Astrocyte of the spinal cord (primary cell): ENCODE data around the gene SBSN.

Source experiments
- DNase-seq: peaks from one replicate; pipeline ENCODE4 v3.0.0; 2011; ENCODE audit warnings: low read depth, low spot score
- H3K4me3 ChIP-seq: 2 replicates; pipeline ENCODE4 v1.5.1; 2011; ENCODE audit warnings: low read depth, mild to moderate bottlenecking, low read length, moderate library complexity
- in situ Hi-C: cut with HindIII; loops from 2 replicates; pipeline ENCODE4 v1.10.0; 2017; ENCODE audit warnings: low sequenced_read_pairs
- TF ChIP-seq, protein P1 (sequence below): IDR thresholded peaks from 2 replicates; pipeline ENCODE4 v1.5.1; 2012; ENCODE audit warnings: low read depth, mild to moderate bottlenecking, low read length, inconsistent platforms

Gene SBSN, protein sequence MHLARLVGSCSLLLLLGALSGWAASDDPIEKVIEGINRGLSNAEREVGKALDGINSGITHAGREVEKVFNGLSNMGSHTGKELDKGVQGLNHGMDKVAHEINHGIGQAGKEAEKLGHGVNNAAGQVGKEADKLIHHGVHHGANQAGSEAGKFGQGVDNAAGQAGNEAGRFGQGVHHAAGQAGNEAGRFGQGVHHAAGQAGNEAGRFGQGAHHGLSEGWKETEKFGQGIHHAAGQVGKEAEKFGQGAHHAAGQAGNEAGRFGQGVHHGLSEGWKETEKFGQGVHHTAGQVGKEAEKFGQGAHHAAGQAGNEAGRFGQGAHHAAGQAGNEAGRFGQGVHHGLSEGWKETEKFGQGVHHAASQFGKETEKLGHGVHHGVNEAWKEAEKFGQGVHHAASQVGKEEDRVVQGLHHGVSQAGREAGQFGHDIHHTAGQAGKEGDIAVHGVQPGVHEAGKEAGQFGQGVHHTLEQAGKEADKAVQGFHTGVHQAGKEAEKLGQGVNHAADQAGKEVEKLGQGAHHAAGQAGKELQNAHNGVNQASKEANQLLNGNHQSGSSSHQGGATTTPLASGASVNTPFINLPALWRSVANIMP

DNA sequence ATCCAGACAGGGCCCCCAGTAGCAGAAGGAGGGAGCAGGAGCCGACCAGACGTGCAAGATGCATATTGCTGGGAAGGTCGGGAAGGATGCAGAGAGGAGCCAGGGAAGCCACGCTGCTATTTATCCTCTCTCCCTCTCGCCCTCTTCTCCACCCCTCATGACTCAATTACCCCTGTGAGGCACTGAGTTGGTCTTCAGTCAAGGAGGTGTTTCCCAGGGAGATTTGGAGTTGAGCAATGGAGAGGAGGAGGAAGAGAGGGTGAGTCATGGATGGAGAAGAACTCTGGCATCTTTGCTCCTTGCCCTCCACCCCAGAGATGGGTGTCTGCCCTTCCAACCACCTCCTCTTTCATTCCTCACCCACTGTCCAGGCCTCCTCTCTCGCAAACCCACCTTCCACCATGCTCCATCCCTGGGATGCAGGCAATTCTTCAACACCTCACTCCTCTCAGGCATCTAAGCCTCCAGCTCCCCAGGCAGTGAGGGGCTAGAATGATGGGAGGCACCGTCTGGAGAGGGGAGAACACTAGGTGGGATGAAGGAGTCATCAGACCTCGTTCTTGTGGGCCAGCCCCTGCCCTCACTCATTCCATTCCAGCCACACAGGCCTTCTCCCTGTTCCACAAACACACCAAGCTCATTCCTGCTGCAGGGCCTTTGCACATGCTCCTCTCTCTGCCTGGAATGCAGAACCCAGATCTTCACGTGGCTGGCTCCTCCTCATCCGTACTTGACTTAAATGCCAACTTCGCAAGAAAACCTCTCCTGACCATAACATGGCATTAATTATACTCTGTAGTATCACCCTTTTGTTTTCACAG is at the start of gene SBSN:
Gene SBSN, minus strand, starts transcription at position 94 of the 821 bp plus-strand sequence. Its CDS starts 30 bp downstream, at position 64.
- H3K4me3 ChIP-seq, result no peak within 1 kb of the TSS
- TF ChIP-seq, protein P1, sequence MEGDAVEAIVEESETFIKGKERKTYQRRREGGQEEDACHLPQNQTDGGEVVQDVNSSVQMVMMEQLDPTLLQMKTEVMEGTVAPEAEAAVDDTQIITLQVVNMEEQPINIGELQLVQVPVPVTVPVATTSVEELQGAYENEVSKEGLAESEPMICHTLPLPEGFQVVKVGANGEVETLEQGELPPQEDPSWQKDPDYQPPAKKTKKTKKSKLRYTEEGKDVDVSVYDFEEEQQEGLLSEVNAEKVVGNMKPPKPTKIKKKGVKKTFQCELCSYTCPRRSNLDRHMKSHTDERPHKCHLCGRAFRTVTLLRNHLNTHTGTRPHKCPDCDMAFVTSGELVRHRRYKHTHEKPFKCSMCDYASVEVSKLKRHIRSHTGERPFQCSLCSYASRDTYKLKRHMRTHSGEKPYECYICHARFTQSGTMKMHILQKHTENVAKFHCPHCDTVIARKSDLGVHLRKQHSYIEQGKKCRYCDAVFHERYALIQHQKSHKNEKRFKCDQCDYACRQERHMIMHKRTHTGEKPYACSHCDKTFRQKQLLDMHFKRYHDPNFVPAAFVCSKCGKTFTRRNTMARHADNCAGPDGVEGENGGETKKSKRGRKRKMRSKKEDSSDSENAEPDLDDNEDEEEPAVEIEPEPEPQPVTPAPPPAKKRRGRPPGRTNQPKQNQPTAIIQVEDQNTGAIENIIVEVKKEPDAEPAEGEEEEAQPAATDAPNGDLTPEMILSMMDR, result no peak
- in situ Hi-C loops, result no loop called here
- no peak for DNase-seq

DNA sequence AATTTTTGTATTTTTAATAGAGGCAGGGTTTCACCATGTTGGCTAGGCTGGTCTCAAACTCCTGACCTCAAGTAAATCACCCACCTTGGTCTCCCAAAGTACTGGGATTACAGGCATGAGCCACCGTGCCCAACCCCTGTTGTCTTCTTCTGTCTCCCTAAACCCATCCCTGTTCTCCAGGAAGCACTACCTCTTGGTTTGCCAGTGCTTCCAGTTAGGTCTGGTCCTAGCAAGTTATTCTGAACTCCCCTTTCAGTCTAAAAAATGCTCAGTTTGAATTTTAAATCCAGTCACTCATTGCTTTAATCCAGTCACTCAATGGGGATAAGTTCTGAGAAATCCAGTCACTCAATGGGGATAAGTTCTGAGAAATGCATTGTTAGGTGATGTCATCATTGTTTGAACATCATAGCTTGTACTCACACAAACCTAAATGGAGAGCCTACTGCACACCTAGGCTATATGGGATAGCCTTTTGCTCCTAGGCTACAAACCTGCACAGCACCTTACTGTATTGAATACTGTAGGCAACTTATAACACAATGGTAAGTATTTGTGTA is 43.4 kb upstream of the SBSN start:
- in situ Hi-C loops, result no loop called here
- TF ChIP-seq, protein P1, result no peak
- no peak for DNase-seq
- no peak overlapping the region for H3K4me3 ChIP-seq

DNA sequence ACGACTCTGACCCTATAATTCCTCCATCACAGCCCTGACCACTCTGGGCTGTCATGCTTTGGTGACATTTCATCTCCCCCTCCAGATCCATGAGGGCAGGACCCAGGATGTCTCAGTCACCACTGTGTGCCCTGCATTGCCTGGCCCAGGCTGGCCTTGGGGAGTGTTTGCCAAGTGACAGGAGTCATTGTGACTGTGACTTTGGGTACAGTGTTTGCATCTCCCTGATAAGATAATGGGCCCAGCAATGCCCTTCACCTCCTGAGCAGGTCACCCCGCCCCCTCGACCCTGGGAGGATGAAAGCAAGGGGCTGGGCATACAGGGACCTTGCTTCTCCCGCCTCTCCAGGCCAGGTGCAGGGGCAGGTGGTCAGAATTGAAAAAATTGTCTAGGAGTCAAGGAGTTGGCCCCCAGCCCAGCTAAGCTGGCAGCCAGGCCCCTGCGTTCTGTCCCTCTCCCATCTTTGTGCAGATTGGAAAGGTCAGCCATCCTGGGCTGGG is 41.2 kb upstream of the SBSN start:
- in situ Hi-C loops, result no loop called here
- no peak overlapping the region for H3K4me3 ChIP-seq
- no peak for DNase-seq
- TF ChIP-seq, protein P1, result no peak

DNA sequence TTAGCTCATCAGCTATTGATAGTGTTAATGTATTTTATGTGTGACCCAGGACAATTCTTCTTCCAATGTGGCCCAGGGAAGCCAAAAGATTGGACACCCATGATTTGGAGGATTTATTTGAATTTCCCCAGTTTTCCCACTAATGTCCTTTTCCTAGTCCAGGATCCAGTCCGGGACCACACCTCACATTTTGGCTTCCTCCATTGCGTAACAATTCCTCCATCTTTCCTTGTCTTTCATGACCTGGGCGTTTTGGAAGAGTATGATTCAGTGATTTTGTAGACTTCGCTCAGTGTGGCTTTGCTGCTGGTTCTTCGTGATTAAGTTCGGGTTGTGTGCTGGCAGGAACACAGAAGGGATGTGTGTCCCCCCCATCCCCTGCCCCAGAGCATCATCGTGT is 38.6 kb upstream of the SBSN start:
- in situ Hi-C loops, result no loop called here
- H3K4me3 ChIP-seq, result no peak overlapping the region
- DNase-seq, result no peak
- TF ChIP-seq, protein P1, result no peak

DNA sequence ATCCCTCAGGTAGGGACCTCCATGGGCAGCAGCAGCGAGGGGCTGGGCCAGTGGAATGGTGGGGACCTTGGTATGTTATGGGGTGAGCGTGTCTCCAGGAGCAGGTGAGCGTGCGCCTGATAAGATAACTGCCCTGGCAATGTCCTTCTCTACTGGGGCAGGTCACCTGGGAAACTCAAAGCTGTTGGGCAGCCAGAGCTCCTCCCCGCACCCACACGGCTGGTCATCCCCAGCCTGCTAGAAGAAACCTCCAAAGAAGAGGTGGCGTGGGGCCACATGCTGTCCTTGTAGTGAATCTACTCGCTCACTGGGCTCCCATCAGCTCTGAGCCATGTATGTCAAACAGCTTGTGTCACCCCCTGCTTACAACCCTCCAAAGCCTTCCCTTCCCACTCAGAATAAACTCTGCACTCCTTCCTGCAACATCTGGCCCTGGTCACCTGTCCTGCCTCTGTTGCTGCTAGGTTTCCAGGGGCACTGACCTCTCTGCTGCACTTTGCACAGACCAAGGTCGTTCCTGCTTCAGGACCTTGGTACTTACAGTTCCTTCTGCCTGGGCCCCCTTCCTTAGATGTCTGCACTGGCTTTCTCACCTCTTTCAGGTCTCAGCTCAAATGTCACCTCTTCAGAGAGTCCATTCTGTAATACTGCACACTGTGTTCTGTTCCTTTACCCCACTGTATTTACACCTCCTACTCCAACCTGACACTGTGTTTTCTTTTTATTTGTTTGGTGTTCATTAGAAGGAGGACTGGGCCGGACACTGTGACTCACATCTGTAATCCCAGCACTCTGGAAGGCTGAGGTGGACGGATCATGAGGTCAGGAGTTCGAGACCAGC is 37.1 kb upstream of the SBSN start:
- in situ Hi-C loops, result no loop called here
- H3K4me3 ChIP-seq, result no peak overlapping the region
- TF ChIP-seq, protein P1, result no peak
- no peak for DNase-seq
